Trophoblast cell (in vitro differentiated cells and primary cell): ENCODE data around the gene KCP.

Experiments used
- DNase-seq, 2 donors: peaks; one replicate each; pipeline ENCODE4 v3.0.0-alpha.2; 2016
- H2AFZ ChIP-seq: 2 replicates; pipeline ENCODE4 v1.6.1; 2013; ENCODE audit warnings: low read length, moderate library complexity, mild to moderate bottlenecking; ENCODE audit not compliant: insufficient read depth, poor library complexity
- H2AK5ac ChIP-seq: 2 replicates; pipeline ENCODE4 v1.6.1; 2013; ENCODE audit warnings: mild to moderate bottlenecking, low read length
- H2BK120ac ChIP-seq: 2 replicates; pipeline ENCODE4 v1.6.1; 2013; ENCODE audit warnings: low read length, mild to moderate bottlenecking, moderate library complexity; ENCODE audit not compliant: insufficient read depth, poor library complexity
- H2BK12ac ChIP-seq: 2 replicates; pipeline ENCODE4 v1.6.1; 2013; ENCODE audit warnings: mild to moderate bottlenecking, low read length, moderate library complexity
- H2BK5ac ChIP-seq: 2 replicates; pipeline ENCODE4 v1.6.1; 2013; ENCODE audit warnings: low read length, low read depth, moderate library complexity, mild to moderate bottlenecking; ENCODE audit not compliant: poor library complexity
- H3K14ac ChIP-seq: 2 replicates; pipeline ENCODE4 v1.6.1; 2013; ENCODE audit warnings: mild to moderate bottlenecking, low read length
- H3K18ac ChIP-seq: 2 replicates; pipeline ENCODE4 v1.6.1; 2013; ENCODE audit warnings: mild to moderate bottlenecking, low read length
- H3K23ac ChIP-seq: 2 replicates; pipeline ENCODE4 v1.6.1; 2013; ENCODE audit warnings: low read length
- H3K27ac ChIP-seq: 2 replicates; pipeline ENCODE4 v1.5.1; 2013; ENCODE audit warnings: low read depth, mild to moderate bottlenecking, inconsistent platforms, low read length, moderate library complexity
- H3K27me3 ChIP-seq: 2 replicates; pipeline ENCODE4 v1.6.1; 2013; ENCODE audit warnings: inconsistent platforms, mild to moderate bottlenecking, low read length, moderate library complexity; ENCODE audit not compliant: insufficient read depth
- H3K36me3 ChIP-seq, 2 experiments: 1 replicate in 1 of 2; 2 replicates in 1 of 2; pipeline ENCODE4 v1.6.1; 2013; ENCODE audit warnings: low read length in 2 of 2, mild to moderate bottlenecking in 2 of 2, moderate library complexity in 1 of 2; ENCODE audit not compliant: insufficient read depth in 2 of 2, control insufficient read depth in 1 of 2
- H3K4ac ChIP-seq: 2 replicates; pipeline ENCODE4 v1.6.1; 2013; ENCODE audit warnings: low read depth, mild to moderate bottlenecking, low read length, moderate library complexity
- H3K4me1 ChIP-seq, 2 experiments: 1 replicate in 1 of 2; 2 replicates in 1 of 2; pipeline ENCODE4 v1.6.1; 2013; ENCODE audit warnings: low read length in 2 of 2, mild to moderate bottlenecking in 2 of 2, moderate library complexity in 1 of 2; ENCODE audit not compliant: insufficient read depth in 2 of 2, control insufficient read depth in 1 of 2
- H3K4me2 ChIP-seq: 2 replicates; pipeline ENCODE4 v1.6.1; 2013; ENCODE audit warnings: inconsistent platforms, mild to moderate bottlenecking, low read length, moderate library complexity
- H3K4me3 ChIP-seq: 2 replicates; pipeline ENCODE4 v1.5.1; 2013; ENCODE audit warnings: mild to moderate bottlenecking, low read depth, low read length, inconsistent platforms
- H3K79me1 ChIP-seq: one replicate; pipeline ENCODE4 v1.6.1; 2013; ENCODE audit warnings: low read length
- H3K79me2 ChIP-seq: 2 replicates; pipeline ENCODE4 v1.6.1; 2013; ENCODE audit warnings: low read length, mild to moderate bottlenecking; ENCODE audit not compliant: control insufficient read depth, insufficient read depth, poor library complexity
- H3K9ac ChIP-seq: 2 replicates; pipeline ENCODE4 v1.6.1; 2013; ENCODE audit warnings: mild to moderate bottlenecking, low read length
- H3K9me3 ChIP-seq: 2 replicates; pipeline ENCODE4 v1.6.1; 2013; ENCODE audit warnings: low read depth, mild to moderate bottlenecking, control low read depth, inconsistent platforms, low read length; ENCODE audit not compliant: insufficient read depth
- H4K12ac ChIP-seq: 2 replicates; pipeline ENCODE4 v1.6.1; 2013; ENCODE audit warnings: low read depth, mild to moderate bottlenecking, low read length, moderate library complexity
- H4K8ac ChIP-seq: 2 replicates; pipeline ENCODE4 v1.6.1; 2013; ENCODE audit warnings: low read depth, mild to moderate bottlenecking, low read length, moderate library complexity
- H4K91ac ChIP-seq: one replicate; pipeline ENCODE4 v1.6.1; 2013; ENCODE audit warnings: low read depth, mild to moderate bottlenecking, low read length, moderate library complexity
- WGBS: extraction: QIAGEN DNeasy Blood & Tissue Kit; methylation state at CpG from one replicate; pipeline ENCODE4 v1.1.7; 2013; ENCODE audit warnings: missing lambda C conversion rate; ENCODE audit not compliant: insufficient read length, insufficient coverage; ENCODE audit errors: extremely low coverage; 5-methylcytosine and 5-hydroxymethylcytosine counted together

The KCP gene

DNA sequence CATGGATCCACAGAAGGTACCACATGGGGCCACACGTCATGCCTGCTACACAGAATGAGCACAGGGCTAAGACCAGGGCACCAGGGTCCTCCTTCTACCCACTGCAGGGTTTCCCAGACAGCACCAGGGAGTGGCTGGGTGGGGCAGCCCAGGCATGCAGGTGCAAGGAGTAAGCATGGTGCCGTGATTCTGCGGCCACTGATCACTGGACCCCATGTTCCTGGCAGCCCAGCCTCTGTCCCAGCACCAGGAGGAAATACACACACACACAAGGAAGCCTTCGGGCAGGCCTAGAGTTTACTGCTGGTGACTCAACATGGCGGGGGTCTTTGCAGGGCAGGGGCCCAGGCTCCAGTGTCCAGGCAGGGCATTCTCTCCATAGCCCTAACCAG lies 33.9 kb downstream of the KCP start:
- Histone ChIP-seq H3K36me3 (no peaks in the 10 kb centered on the region), H3K14ac (no peak overlapping the region), H3K4me1 (peaks cover 24 to 27% of the 10 kb centered on the region in 2 experiments), H2AFZ (no peak overlapping the region), H3K27me3 (no peaks in the 10 kb centered on the region), H3K4me3 (no peak overlapping the region), H3K79me2 (no peaks in the 10 kb centered on the region), H3K18ac (no peak overlapping the region), H4K8ac (no peak overlapping the region), H3K79me1 (peaks cover 15% of the 10 kb centered on the region), H2BK120ac (no peak overlapping the region), H3K9me3 (no peaks in the 10 kb centered on the region), H4K12ac (no peak overlapping the region), H2AK5ac (no peak overlapping the region), H3K4me2 (no peak overlapping the region), H2BK5ac (no peak overlapping the region), H3K27ac (no peak overlapping the region), H3K23ac (no peak overlapping the region), H4K91ac (no peak overlapping the region), H3K9ac (no peak overlapping the region), H2BK12ac (no peak overlapping the region), H3K4ac (no peak overlapping the region)
- WGBS, result no CpG with 5 or more reads among the region's 5 CpGs
- no peak for DNase-seq

- H3K9ac ChIP-seq, result no peak overlapping the region
- H2AFZ ChIP-seq, result no peak overlapping the region
- H3K79me2 ChIP-seq, result no peaks in the 10 kb centered on the region
- no CpG with 5 or more reads among the region's 3 CpGs for WGBS
- no peak overlapping the region for H2BK120ac ChIP-seq
- H4K8ac ChIP-seq, result no peak overlapping the region
- H2BK12ac ChIP-seq, result no peak overlapping the region
- H4K91ac ChIP-seq, result no peak overlapping the region
- H3K79me1 ChIP-seq, result peaks cover 15% of the 10 kb centered on the region
- no peak overlapping the region for H2AK5ac ChIP-seq
- H4K12ac ChIP-seq, result no peak overlapping the region
- no peak overlapping the region for H2BK5ac ChIP-seq
- H3K4me3 ChIP-seq, result no peak overlapping the region
- no peaks in the 10 kb centered on the region for H3K36me3 ChIP-seq
- H3K14ac ChIP-seq, result no peak overlapping the region
- peaks cover 24 to 27% of the 10 kb centered on the region in 2 experiments for H3K4me1 ChIP-seq
- no peaks in the 10 kb centered on the region for H3K27me3 ChIP-seq
- no peak overlapping the region for H3K27ac ChIP-seq
- H3K4ac ChIP-seq, result no peak overlapping the region
- H3K9me3 ChIP-seq, result no peaks in the 10 kb centered on the region
- no peak overlapping the region for H3K18ac ChIP-seq
- peak; percentile 71 to 77 for DNase-seq
- H3K23ac ChIP-seq, result no peak overlapping the region
- no peak overlapping the region for H3K4me2 ChIP-seq
Observed at GRCh38 chr7:128876127-128876526, 34.4 kb downstream of the KCP start.

GRCh38 chr7:128875523-128875948 lies 35.0 kb downstream of the KCP start:
- H3K27me3 ChIP-seq, result peaks cover 4% of the 10 kb centered on the region
- H2BK120ac ChIP-seq, result no peak overlapping the region
- no peak overlapping the region for H4K12ac ChIP-seq
- H2BK12ac ChIP-seq, result no peak overlapping the region
- no peak overlapping the region for H3K4me3 ChIP-seq
- H3K4me2 ChIP-seq, result no peak overlapping the region
- peaks cover 15% of the 10 kb centered on the region for H3K79me1 ChIP-seq
- no peak overlapping the region for H2AK5ac ChIP-seq
- H3K27ac ChIP-seq, result no peak overlapping the region
- no peaks in the 10 kb centered on the region for H3K79me2 ChIP-seq
- H3K23ac ChIP-seq, result no peak overlapping the region
- no peak overlapping the region for H4K91ac ChIP-seq
- no peak overlapping the region for H3K4ac ChIP-seq
- WGBS, result no CpG with 5 or more reads among the region's 8 CpGs
- H3K36me3 ChIP-seq, result no peaks in the 10 kb centered on the region
- H2BK5ac ChIP-seq, result no peak overlapping the region
- no peak overlapping the region for H2AFZ ChIP-seq
- DNase-seq, result peak; percentile 80 to 91
- H3K4me1 ChIP-seq, result peaks cover 27 to 28% of the 10 kb centered on the region in 2 experiments
- no peak overlapping the region for H3K18ac ChIP-seq
- no peaks in the 10 kb centered on the region for H3K9me3 ChIP-seq
- H3K14ac ChIP-seq, result no peak overlapping the region
- H3K9ac ChIP-seq, result no peak overlapping the region
- no peak overlapping the region for H4K8ac ChIP-seq

DNA sequence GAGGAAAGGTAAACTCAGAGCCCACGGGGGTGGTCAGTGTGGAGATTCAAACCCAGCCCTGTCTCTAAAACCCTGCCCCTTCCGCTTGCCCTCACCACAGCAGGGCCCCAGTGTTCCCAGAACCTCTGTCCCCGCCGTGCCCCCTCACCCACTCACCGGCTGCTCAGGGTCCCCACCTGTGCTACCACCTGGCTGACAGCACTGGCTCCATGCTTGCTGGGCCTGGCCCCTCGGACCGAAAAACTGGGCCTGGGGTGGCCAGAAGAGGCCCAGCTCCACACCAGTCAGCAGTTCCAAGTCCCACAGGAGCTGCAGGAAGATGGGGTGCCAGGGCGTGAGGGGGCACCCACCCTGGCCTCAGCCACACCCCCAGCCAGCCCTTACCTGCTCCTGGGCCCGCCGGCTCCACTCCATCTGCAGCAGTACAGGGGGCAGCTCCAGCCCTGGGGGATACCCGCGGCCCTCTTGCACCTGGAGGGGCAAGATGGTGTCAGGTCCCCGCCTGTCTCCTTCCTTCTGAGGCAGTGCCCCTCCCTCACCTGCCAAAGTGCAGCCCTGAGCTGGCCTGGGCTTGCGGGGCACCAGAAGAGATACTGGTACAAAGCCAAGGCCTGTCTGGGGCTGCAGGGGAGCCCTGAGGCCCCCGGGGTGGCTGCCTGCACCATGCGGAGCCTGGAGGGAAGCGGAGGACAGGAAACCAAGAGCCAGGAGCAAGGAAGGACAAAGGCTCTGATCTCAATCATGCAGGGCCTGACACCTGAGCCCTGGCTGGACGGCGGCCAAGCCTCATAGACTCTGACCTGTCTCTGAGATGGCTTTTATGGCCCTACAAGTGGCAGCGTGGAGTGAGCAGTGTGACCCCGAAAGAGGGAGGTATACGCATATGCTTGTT lies 36.1 kb downstream of the KCP start:
- Histone ChIP-seq H2BK120ac (no peak overlapping the region), H3K79me2 (no peaks in the 10 kb centered on the region), H3K4me2 (no peak overlapping the region), H4K8ac (peak overlapping the region; percentile 6), H3K36me3 (no peaks in the 10 kb centered on the region), H2BK5ac (no peak overlapping the region), H3K9ac (no peak overlapping the region), H2AFZ (no peak overlapping the region), H3K27ac (no peak overlapping the region), H3K4me3 (no peak overlapping the region), H3K14ac (peak overlapping the region; percentile 36), H4K12ac (no peak overlapping the region), H3K23ac (no peak overlapping the region), H2BK12ac (peak overlapping the region; percentile 37), H3K4me1 (peaks cover 32 to 34% of the 10 kb centered on the region in 2 experiments), H3K4ac (no peak overlapping the region), H3K79me1 (peaks cover 15% of the 10 kb centered on the region), H3K9me3 (no peaks in the 10 kb centered on the region), H3K27me3 (peaks cover 14% of the 10 kb centered on the region), H3K18ac (peak overlapping the region; percentile 54), H4K91ac (peak overlapping the region; percentile 67), H2AK5ac (peak overlapping the region; percentile 80)
- WGBS, result no CpG with 5 or more reads among the region's 22 CpGs
- no peak for DNase-seq
